Activated naive CD4-positive, alpha-beta T cell treated with anti-CD3 and anti-CD28 coated beads, Interleukin-2, amount 50 U/mL, for 16 hours (primary cell): ENCODE measurements around the gene BCR.

Experiments used
- DNase-seq: peaks from one replicate; pipeline ENCODE4 v3.0.0-alpha.2; 2020

The BCR gene

GRCh38 chr22:23218053-23218866 lies 38.0 kb downstream of the BCR start:
- DNase-seq = no peak

GRCh38 chr22:23218867-23219251 lies 38.5 kb downstream of the BCR start:
- no peak for DNase-seq

- no peak for DNase-seq
Observed at GRCh38 chr22:23219317-23219716, 39.0 kb downstream of the BCR start.

GRCh38 chr22:23219822-23220484 lies 39.6 kb downstream of the BCR start:
- peak; percentile 61 for DNase-seq

GRCh38 chr22:23220485-23221350 lies 40.4 kb downstream of the BCR start:
- no peak for DNase-seq

- DNase-seq = no peak
Observed at GRCh38 chr22:23221351-23221804, 41.1 kb downstream of the BCR start.

- DNase-seq = no peak
Observed at GRCh38 chr22:23222033-23222792, 41.9 kb downstream of the BCR start.

GRCh38 chr22:23222793-23223568 lies 42.7 kb downstream of the BCR start:
- no peak for DNase-seq

GRCh38 chr22:23223569-23224317 lies 43.4 kb downstream of the BCR start:
- DNase-seq = no peak

GRCh38 chr22:23224846-23225245 lies 44.5 kb downstream of the BCR start:
- DNase-seq = no peak

GRCh38 chr22:23225337-23225723 lies 45.0 kb downstream of the BCR start:
- DNase-seq = no peak

GRCh38 chr22:23225724-23226496 lies 45.6 kb downstream of the BCR start:
- no peak for DNase-seq

GRCh38 chr22:23226497-23226850 lies 46.2 kb downstream of the BCR start:
- no peak for DNase-seq

- DNase-seq = no peak
Observed at GRCh38 chr22:23227380-23227779, 47.1 kb downstream of the BCR start.

GRCh38 chr22:23228503-23228902 lies 48.2 kb downstream of the BCR start:
- no peak for DNase-seq

GRCh38 chr22:23229646-23230045 lies 49.3 kb downstream of the BCR start:
- no peak for DNase-seq

GRCh38 chr22:23230348-23231068 lies 50.2 kb downstream of the BCR start:
- no peak for DNase-seq

- DNase-seq = no peak
Observed at GRCh38 chr22:23231471-23232093, 51.3 kb downstream of the BCR start.
